Upper lobe of left lung (tissue), 4 donors: ENCODE measurements around the gene C1S.

Experiments used
- EP300 ChIP-seq, 4 donors: sonication (generic); formaldehyde crosslinking; IDR thresholded peaks; one replicate each; pipeline ENCODE4 v1.5.1; 2017; ENCODE audit warnings: antibody characterized with exemption in 4 of 4, control low read depth in 2 of 4
- POLR2A ChIP-seq, 4 donors: fragments of 450-650 bp; IDR thresholded peaks; one replicate each; pipeline ENCODE4 v1.5.1; 2016 to 2017; ENCODE audit warnings: antibody characterized with exemption in 4 of 4, mild to moderate bottlenecking in 2 of 4
- POLR2AphosphoS5 ChIP-seq, 2 donors: sonication (generic); formaldehyde crosslinking; IDR thresholded peaks; one replicate each; pipeline ENCODE4 v1.5.1; 2017; ENCODE audit warnings: antibody characterized with exemption in 2 of 2
- TF ChIP-seq, protein P1 (sequence below), 6 experiments: fragments of 450-650 bp in 4 of 6; fragments of 200-600 bp in 2 of 6; sonication (generic) in 2 of 6; IDR thresholded peaks; one replicate each; pipeline ENCODE4 v1.5.1; 2016 to 2019; ENCODE audit warnings: antibody characterized with exemption in 6 of 6

- TF ChIP-seq, protein P1, sequence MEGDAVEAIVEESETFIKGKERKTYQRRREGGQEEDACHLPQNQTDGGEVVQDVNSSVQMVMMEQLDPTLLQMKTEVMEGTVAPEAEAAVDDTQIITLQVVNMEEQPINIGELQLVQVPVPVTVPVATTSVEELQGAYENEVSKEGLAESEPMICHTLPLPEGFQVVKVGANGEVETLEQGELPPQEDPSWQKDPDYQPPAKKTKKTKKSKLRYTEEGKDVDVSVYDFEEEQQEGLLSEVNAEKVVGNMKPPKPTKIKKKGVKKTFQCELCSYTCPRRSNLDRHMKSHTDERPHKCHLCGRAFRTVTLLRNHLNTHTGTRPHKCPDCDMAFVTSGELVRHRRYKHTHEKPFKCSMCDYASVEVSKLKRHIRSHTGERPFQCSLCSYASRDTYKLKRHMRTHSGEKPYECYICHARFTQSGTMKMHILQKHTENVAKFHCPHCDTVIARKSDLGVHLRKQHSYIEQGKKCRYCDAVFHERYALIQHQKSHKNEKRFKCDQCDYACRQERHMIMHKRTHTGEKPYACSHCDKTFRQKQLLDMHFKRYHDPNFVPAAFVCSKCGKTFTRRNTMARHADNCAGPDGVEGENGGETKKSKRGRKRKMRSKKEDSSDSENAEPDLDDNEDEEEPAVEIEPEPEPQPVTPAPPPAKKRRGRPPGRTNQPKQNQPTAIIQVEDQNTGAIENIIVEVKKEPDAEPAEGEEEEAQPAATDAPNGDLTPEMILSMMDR (IDR thresholded peaks at IDR 0.05), result no peak
- TF ChIP-seq POLR2AphosphoS5 (IDR thresholded peaks at IDR 0.05), result no peak
- TF ChIP-seq POLR2A (IDR thresholded peaks at IDR 0.05), result no peak
- no peak for TF ChIP-seq EP300 (IDR thresholded peaks at IDR 0.05)
Measured at GRCh38 chr12:7096006-7096932, 35.8 kb downstream of the C1S start.
